Activated effector memory CD4-positive, alpha-beta T cell treated with Interleukin-2 at 50 U/mL for 16 hours (primary cell): Measurements from ENCODE around the gene CBS.
"Not testable (repeated sequence)": the region's sequence is repeated elsewhere in the genome, so short reads cannot be mapped to it uniquely, and the experiment has no call there.

Experiments used
- DNase-seq: peaks from one replicate; pipeline ENCODE4 v3.0.0-alpha.2; 2020

The CBS gene

DNA sequence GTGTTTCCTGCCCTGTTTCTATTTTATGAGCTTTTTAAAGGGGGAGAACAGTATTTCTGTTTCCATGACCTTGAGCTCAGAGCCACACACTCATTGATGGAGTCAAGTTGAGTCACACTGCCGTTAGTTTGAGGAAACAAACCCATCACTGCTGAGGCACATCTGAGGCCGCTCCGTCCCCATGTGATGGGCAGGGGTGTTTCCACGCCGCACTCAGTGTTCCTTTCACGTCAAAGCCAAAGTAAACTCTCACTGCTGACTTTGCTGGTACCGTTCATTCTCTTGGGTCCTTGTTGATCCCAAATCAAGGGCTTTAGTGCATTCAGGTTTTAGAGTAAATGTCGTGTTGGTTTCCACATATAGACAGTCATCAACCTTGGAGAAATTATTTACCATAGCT lies 52.5 kb downstream of the CBS start:
- no peak for DNase-seq

DNA sequence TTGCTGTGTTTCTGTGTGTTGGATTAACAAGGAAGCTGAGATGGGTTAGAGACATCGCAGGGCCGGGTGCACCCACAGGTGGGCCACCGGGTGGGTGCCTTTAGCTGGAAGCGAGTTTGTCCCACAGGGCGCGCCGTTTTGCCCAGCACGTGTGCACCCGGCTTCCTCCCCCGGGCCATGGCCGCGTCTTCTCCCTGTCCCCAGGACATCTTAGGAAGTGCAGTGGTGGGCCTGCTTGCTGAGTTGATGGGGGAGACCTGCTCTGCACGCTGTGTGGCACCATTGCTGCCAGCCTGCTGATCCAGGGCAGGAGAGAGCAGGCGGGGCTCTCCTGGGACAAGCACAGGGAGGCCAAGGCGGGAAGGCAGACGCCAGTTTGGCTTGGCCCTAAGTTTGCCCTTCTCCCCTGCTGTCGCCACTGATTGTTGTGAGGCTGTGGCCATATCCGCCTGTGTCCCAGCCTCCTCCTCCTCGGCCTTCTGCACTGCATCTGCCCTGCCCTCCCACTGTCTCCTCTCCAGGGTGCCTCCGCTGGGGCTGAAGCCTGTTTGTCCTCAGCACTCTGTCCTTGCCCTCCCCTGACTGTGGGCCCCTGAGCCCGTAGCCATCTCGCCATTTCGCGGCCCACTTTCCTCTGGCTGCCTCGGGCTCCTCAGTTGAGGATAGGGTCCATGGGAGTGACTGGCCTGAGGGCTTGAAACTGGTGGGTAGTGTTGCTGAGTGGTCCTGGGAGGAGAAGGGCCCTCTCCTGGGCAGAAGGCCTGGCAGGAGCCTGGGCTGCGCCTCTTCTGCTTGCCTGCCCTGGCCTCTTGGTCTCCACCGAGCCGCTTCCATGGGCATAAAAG lies 53.7 kb downstream of the CBS start:
- no peak for DNase-seq

DNA sequence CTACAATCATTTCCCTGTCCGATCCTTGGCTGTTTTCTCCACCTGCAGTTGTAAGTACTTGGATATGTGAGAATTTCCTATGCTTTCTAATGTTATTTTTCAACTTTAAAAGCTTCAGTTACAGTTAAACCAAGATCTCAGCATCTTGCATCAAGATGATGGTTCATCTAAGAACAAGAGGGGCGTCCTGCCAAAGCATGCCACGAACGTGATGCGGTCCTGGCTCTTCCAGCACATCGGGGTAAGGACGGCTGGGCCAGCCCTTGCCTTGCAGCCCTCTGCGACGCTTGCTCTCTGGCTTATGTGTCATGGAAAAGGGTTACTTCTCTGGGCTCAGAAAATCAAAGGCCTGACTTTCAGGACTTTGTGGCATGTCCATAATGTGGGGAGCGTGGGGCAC lies 54.4 kb downstream of the CBS start:
- no peak for DNase-seq

DNA sequence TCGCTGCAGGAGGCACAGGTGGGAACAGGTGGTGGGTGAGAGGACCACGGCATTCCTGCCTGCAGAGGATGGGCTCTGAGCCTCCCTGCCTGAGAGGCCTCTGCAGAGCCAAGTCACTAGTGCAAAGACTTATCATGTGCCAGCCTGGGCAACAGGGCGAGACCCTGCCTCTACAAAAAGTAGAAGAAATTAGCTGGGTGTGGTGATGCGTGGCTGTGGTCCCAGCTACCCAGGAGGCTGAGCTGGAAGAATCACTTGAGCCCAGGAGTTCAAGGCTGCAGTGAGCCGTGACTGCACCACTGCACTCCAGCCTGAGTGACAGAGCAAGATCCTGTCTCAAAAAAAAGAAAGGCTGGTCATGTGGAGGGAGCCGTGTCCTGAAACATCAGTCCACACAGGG lies 54.9 kb downstream of the CBS start:
- no peak for DNase-seq

DNA sequence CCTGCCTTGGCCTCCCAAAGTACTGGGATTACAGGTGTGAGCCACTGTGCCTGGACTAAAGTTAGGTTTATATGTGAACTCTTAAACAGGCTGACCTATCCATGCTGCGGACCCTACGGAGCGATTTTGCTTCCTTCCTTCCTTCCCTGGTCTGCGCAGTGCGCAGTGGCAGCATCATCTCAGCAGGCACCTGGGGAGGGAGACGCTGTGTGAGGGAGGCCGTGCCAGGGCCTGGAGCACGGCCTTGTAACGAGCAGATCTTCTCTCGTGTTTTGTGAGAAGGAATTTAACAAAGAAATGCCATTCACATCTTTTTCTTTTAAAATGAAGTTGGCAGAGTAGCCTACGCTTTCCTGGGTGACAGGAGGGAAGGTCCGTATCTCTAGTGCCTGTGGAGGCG lies 55.5 kb downstream of the CBS start:
- DNase-seq: no peak

DNA sequence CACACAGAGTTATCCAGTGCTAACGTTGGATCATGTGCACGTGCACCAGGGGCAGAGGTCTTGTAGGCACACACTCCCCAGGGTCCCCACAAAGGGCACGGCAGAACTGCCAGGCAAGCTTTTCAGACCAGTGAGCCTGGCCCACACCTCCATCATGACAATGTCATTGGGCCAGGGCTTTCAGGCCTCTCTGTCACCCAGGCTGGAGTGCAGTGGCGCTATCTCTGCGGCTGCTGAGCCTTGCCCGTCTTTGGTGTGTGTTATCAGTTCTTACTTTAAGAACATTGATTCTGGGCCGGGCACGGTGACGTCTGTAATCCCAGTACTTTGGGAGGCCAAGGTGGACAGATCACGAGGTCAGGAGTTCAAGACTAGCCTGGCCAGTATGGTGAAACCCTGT lies 57.1 kb downstream of the CBS start:
- no peak for DNase-seq

DNA sequence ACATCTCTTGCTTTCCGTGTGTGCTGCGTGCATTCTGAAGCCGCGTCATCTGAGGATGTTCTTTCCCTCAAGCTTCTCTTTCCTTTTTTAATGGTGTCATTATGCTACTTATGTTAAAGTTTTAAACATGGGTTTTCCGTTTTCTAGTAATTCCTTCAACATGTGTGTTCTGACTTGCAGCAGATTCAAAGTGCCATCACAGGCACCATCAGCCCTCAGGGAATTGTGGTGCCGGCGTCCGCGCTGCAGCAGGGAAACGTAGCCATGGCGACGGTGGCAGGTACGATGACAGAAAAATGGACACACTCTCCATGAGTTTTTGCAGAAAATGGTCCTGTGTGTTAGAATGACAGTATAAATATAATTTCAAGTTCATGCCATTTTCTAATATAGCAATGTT lies 58.9 kb downstream of the CBS start:
- no peak for DNase-seq

DNA sequence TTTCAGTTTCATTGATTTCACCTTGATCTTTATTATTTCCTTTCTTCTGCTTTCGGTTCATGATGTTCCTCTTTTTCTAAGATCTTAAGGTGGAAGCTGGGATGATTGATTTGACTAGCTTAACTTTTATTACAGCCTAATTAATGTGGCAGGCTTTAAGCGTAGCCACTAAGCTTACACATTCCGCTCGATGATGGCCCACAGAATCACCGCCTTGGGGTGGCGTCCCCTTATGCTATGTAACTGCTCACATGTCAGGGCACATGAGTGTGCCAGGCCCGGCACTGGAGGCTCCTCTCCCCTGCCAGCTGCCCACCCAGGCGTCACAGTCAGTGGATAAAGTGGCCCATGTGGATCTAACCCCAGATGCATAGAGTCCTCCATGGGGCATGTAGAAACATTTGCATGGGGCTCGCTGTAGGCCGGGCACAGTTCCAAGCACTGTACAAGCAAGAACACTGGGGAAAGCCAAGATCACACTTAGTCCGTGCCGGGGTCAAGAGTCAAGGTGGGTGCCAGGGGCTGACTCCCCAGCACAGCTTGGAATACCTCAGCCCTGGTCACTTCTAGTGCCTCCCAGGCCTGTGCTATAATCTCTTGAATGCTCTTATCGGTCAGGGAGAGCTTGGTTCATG lies 59.6 kb downstream of the CBS start:
- DNase-seq: no peak

DNA sequence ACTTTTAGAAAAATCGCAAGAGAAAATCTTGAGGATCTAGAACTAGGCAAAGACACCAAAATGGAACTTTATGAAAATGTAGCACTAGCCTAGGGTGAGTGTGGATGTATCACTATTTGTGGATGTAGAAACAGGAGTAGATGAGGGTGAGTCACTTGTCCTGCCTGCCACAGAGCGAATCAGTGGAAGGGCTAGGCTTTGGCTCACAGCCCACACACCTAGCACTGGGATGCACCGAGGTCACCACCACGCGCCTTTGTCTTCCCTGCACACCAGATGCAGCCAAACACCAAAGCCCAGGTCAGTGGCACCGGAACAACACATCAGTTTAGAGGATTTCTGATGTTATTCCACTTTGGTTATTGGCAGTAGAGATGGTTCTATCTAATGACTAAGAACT lies 63.0 kb downstream of the CBS start:
- no peak for DNase-seq

DNA sequence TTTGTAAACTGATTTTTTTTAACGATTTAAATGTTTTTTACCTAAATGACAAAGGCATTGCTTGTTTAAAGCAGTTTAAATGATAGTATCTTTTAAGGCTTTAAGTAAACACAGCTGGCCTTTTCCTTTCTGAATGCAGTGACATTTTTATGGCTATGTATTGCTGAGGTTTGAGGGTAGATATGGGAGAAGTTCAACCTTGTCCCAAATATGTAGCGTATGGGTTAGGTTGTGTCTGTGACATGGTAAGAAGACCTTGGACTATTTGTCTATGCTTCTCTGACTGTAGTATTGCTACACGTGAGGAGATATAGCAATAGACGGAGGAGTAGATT lies 68.8 kb downstream of the CBS start:
- no peak for DNase-seq

DNA sequence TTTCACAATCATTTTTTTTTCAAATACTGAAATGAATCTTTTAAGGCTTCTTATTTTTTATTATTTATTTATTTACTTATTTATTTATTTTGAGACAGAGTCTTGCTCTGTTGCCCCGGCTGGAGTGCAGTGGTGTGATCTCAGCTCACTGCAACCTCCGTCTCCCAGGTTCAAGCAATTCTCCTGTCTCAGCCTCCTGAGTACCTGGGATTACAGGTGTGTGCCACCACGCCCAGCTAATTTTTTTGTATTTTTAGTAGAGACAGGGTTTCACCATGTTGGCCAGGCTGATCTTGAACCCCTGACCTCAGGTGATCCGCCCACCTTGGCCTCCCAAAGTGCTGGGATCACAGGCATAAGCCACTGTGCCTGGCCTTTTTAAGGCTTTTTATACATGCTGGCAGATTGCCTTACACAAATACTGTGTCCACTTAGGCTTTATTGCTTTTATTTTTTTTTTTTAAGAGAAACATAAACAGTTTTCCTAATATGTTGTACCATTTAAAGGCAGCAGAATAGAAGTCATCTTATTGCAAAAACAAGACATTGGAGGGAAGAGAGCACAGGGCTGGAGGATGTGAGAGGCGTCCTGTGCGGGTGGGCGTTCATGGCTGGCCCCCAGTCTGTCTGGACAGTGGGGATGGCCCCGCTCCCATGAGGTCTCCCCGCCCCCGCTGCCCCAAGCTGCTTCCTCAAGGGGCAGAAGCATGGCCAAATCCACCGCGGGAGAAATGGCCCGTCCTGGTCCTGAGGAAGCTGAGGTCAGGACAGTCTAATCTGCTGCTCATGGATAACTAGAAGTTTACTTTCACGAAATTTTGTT lies 69.4 kb downstream of the CBS start:
- DNase-seq: not testable (repeated sequence)

DNA sequence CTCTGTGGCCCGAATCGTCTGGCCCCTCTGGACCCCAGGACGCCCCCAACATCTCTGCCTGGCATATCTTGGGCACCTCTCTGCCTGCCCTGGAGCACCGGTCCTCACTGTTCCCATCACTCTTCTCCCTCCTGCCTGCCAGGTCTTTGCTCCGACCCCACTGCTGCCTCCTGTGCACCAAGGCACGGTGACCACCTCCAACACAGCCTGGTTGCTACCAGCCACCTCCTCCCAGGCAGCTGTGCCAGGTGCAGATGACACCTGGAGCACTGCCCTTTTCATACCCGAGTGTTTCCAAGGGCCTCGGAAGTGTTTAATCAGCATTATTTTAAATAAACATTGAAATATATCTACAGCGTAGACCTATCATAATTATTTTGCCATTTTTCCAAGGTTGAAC lies 70.0 kb downstream of the CBS start:
- no peak for DNase-seq

DNA sequence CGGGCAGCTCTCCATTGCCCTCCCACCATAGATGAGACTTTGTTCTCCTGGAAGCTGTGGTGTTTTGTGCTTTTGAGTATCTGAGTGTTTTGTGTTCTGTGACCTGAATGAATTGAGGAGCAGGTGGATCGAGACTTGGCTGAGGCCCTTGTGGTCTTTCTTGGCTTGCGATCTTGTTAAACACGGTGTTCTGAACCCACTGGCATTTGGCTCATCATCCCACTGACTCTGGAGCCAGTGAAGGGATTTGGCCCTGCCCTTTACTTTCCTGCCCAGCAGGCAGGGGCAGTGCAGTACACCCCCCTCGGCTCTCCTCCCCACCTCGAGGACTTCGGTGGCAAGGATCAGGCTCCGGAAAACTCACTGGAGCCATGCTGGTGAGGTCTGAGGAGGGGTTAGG lies 70.7 kb downstream of the CBS start:
- no peak for DNase-seq
